ENCODE measurements around the gene KCTD19.
A peak's percentile ranks its signal among the peaks of the same experiment; 100 is the strongest.

Gene KCTD19

GRCh38 chr16:67260426-67261063 lies 66.0 kb downstream of the KCTD19 start:
- no peak for DNase-seq (ENCODE audit: low read depth in 1 of 2, low spot score in 1 of 2)

GRCh38 chr16:67259705-67260104 lies 66.8 kb downstream of the KCTD19 start:
- DNase-seq (ENCODE audit: low read depth in 1 of 2, low spot score in 1 of 2), result no peak

GRCh38 chr16:67258161-67258835 lies 68.2 kb downstream of the KCTD19 start:
- DNase-seq (ENCODE audit: low read depth in 1 of 2, low spot score in 1 of 2), result no peak

- DNase-seq (ENCODE audit: low read depth in 1 of 2, low spot score in 1 of 2), result no peak
These were observed 68.9 kb downstream of the KCTD19 start for GRCh38 chr16:67257486-67258160.

- no peak for DNase-seq (ENCODE audit: low read depth in 1 of 2, low spot score in 1 of 2)
These were observed 69.8 kb downstream of the KCTD19 start for GRCh38 chr16:67256701-67257230.

- no peak for DNase-seq (ENCODE audit: low read depth in 1 of 2, low spot score in 1 of 2)
These were observed 70.9 kb downstream of the KCTD19 start for GRCh38 chr16:67255553-67256221.

- no peak for DNase-seq (ENCODE audit: low read depth in 1 of 2, low spot score in 1 of 2)
These were observed 71.6 kb downstream of the KCTD19 start for GRCh38 chr16:67254801-67255552.

GRCh38 chr16:67252609-67253497 lies 73.7 kb downstream of the KCTD19 start:
- DNase-seq (ENCODE audit: low read depth in 1 of 2, low spot score in 1 of 2), result no peak

GRCh38 chr16:67250045-67250327 lies 76.6 kb downstream of the KCTD19 start:
- DNase-seq (ENCODE audit: low read depth in 1 of 2, low spot score in 1 of 2), result no peak

- DNase-seq (ENCODE audit: low read depth in 1 of 2, low spot score in 1 of 2), result no peak
These were observed 77.1 kb downstream of the KCTD19 start for GRCh38 chr16:67249178-67250044.

- no peak for DNase-seq (ENCODE audit: low read depth in 1 of 2, low spot score in 1 of 2)
These were observed 78.0 kb downstream of the KCTD19 start, which contains the start of gene SLC9A5 for GRCh38 chr16:67248401-67249177. TSS of gene SLC9A5 (plus strand) at chr16:67248979. CDS start at chr16:67249015, 36 bp downstream.

- no peak for DNase-seq (ENCODE audit: low read depth in 1 of 2, low spot score in 1 of 2)
These were observed 78.5 kb downstream of the KCTD19 start for GRCh38 chr16:67248073-67248400.

- DNase-seq (ENCODE audit: low read depth in 1 of 2, low spot score in 1 of 2), result peak; percentile 93 to 96
These were observed 79.1 kb downstream of the KCTD19 start, which contains the start of gene FHOD1 for GRCh38 chr16:67247192-67248072. TSS of gene FHOD1 (minus strand) at chr16:67247481. CDS start at chr16:67247410, 71 bp downstream.

- DNase-seq (ENCODE audit: low read depth in 1 of 2, low spot score in 1 of 2), result no peak
These were observed 79.8 kb downstream of the KCTD19 start for GRCh38 chr16:67246756-67247191.

- no peak for DNase-seq (ENCODE audit: low read depth in 1 of 2, low spot score in 1 of 2)
These were observed 80.3 kb downstream of the KCTD19 start for GRCh38 chr16:67246081-67246755.

GRCh38 chr16:67245674-67246080 lies 80.9 kb downstream of the KCTD19 start:
- no peak for DNase-seq (ENCODE audit: low read depth in 1 of 2, low spot score in 1 of 2)

GRCh38 chr16:67245186-67245585 lies 81.4 kb downstream of the KCTD19 start:
- no peak for DNase-seq (ENCODE audit: low read depth in 1 of 2, low spot score in 1 of 2)
